KG1 (cell line): ENCODE measurements around the gene TLE1.
"Not testable (repeated sequence)": the region's sequence is repeated elsewhere in the genome, so short reads cannot be mapped to it uniquely, and the experiment has no call there.

Source experiments
- DNase-seq: peaks from one replicate; lab custom pipeline; 2025; lab: John Stamatoyannopoulos, UW

The TLE1 gene

GRCh38 chr9:81621785-81622259 lies 67.5 kb downstream of the TLE1 start:
- no peak for DNase-seq

- no peak for DNase-seq
Measured at GRCh38 chr9:81621118-81621517, 68.2 kb downstream of the TLE1 start.

- peak; percentile 7 for DNase-seq
Measured at GRCh38 chr9:81620002-81620390, 69.4 kb downstream of the TLE1 start.

- DNase-seq = no peak
Measured at GRCh38 chr9:81619353-81620001, 69.9 kb downstream of the TLE1 start.

DNA sequence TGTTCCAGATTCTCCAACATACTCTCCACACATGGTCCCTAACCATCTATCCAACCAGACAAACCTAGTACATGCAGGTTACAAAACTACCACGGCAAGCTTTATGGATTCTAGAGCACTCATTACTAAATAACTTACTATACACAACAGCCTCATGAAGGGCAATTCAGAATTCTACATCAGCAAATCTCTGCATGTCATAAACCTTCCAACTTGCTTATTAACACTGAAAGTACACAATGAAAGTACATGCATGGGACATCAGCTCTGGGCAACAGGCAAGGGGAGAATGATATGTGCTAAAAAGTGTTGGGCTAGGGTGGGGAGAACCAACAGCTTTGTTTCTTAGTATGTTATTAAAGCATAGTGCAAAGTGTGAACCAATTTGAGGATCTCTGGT lies 70.4 kb downstream of the TLE1 start:
- DNase-seq = no peak

DNA sequence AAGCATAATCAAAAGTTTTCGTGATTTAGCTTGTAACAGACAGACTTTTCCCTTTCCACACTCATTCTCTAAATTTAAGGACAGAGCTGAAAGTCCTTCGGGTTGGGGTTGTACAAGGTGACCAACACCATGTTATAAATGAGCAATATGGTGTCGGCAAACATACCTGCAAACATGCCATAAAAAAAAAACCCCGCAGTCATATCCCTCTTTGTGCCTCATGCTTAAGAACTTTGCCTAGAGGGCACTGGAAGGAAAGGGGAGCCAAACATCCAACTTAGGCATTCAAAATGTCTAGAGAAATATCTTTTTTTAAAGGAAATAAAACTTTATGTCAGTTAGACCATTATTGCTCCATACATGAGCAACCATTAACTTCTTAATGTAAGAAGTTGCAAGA lies 73.2 kb downstream of the TLE1 start:
- DNase-seq = no peak

GRCh38 chr9:81614335-81614734 lies 75.0 kb downstream of the TLE1 start:
- no peak for DNase-seq

DNA sequence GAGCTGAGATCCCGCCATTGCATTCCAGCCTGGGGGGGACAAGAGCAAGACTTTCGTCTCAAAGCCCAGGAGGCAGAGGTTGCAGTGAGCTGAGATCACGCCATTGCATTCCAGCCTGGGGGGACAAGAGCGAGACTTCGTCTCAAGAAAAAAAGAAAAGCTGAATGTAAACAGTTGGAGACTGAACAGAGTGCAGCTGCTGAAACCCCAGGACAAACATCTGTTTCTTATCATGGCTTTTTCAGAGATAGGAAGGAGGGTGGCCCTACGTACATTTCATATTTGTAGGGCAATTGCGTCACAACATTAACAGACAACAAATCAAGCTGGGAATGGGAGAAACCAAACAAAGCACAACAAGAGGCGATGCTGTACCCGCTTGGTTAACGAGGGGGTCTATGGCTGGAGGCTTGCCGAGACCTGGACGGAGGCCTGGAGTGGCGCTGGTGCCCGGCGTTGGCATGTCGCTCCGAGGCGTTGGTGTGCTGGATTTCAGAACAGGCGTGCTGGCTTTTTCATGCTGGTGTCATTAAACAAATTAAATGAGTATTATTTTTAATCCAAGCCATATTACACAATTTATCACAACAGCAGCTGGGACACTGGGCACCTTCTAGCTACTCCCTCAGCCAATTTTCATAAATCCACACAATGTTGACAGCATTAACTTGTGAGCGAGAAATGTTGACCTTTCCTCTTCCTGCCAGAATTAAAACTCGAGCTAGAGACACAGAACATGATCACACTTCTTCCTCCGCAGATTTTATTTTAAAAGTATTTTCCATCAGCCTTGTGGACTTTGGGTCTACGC lies 76.1 kb downstream of the TLE1 start:
- no peak for DNase-seq

- DNase-seq = no peak
Measured at GRCh38 chr9:81611664-81612063, 77.7 kb downstream of the TLE1 start.

DNA sequence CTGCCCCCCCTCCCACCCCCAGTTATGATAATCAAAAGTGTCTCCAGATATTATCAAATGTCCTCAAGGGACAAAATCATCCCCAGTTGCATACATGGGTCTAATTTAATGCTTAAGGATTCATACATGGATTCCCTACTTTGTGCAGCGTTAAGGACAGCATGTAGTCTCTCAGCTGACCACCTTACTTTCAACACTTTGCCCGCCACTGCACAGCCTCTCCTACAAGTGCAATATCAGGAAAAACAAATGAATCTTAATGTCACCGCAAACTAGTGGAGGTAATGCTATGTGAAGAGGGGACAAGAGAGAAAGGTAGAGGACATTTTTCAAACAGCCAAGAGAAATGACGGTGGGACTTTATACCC lies 78.6 kb downstream of the TLE1 start:
- DNase-seq = no peak

GRCh38 chr9:81609782-81610739 lies 79.3 kb downstream of the TLE1 start:
- DNase-seq = peak; percentile 52

DNA sequence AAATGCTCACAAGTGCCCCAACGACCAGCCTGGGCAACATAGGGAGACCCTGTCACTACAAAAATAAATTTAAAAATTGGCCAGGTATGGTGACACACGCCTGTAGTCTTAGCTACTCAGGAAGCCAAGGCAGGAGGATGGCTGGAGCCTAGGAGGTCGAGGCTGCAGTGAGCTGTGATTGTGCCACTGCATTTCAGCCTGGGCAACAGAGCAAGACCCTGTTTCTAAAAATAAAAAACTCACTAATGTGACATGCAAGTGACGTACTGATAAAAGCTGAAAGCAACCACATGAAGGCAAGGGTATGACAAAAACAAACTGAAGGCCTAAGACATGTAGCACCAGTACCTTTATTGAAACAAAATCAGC lies 81.1 kb downstream of the TLE1 start:
- no peak for DNase-seq

- no peak for DNase-seq
Measured at GRCh38 chr9:81607593-81608288, 81.6 kb downstream of the TLE1 start.

DNA sequence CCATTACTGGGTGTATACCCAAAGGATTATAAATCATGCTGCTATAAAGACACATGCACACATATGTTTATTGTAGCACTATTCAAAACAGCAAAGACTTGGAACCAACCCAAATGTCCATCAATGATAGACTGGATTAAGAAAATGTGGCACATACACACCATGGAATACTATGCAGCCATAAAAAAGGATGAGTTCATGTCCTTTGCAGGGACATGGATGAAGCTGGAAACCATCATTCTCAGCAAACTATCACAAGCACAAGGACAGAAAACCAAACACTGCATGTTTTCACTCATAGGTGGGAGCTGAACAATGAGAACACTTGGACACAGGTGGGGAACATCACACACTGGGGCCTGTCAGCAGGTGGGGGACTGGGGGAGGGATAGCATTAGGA lies 83.1 kb downstream of the TLE1 start:
- DNase-seq = not testable (repeated sequence)

DNA sequence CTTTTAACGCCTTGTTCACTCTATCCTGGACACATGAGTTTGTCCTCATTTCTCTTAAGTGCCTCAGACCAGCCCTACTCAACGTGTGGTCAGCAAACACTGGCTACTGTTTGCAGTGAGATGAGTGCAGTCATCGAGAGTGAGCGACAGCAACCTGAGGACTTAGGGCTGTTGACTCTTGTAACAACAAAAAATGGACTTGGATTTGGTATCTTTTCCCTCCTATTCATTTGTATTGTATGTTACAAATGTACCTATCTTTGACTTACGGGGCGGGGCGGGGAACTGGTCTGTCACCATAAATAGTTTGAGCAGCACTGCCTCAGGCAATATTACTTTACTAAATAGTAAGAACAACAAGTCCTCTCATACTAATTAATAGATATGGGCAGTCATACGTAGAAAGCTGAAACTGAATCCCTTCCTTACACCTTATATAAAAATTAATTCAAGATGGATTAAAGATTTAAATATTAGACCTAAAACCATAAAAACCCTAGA lies 84.1 kb downstream of the TLE1 start:
- no peak for DNase-seq

DNA sequence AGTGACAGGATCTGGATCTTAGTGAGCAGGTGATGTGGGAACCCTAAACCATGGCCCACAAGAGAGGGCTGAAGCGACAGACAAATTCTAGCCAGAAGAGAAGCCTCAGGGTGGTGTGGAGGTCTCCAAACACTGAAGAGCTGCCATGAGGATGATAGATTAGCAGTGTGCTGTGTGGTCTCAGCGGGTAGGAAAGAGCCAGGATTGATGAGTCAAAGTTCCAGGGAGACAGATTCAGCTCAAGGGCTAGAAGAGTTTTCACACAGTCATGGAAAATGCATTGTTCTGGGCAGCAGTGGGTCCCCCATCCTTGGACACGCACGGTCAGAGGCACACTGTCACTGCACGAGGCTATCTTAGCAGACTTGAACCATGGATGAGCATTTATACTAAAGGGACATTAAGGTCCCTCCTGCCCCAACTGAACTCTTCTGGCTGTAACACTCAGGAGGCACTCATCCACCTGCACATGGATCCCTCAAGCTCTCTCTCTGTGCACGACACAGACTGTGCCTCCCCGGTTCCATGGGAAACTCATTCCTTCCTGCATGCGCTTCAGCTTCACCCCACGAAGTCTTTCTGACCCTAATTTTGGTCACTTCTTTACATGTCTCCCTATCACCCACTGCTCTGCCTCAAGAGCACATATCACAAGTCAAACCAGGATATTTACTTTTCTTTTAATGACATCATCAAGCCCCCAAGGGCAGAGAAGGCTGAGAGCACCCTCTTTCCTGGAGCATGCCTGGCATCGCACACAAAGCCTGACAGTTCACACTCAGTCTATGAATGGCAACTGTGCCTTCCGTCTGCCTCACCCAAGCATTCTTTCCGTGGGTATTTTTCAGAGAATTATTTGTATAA lies 84.8 kb downstream of the TLE1 start:
- DNase-seq = no peak

DNA sequence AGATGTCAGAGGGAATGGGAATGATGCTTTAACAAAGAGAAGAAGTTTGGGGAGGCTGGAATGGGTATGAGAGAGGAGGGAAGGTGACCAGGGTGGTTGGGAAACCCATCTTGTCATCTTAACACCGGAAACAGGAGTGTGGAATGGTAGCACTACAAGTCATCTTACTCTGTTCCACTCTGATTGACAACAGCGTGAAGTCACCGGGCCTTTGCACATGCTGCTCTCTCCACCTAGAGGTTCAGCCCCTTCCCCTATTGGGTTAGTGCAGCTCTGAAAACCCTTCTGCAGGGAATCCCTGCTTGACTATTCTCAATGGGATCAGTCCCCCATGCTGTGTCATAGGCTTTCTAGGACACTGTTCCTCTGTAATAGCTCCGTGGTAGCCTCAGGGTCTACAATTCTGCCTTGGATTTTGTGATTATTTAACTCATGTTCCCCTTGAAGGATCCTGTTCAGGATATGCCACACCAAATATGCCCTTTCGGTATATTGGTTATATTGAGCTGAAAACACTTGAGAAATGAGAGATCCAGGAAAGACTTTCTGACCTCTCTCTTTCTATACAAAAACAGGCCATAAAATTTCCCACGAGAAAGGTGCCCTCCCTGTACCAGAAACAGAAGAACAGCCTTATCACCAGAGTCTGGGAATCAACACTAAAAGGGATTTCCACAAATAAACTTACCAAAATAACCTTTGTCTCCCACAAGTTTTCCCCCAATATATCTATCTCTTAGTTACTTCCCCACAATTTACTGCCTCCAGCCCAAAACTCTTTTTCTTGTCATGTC lies 86.3 kb downstream of the TLE1 start:
- DNase-seq = no peak

DNA sequence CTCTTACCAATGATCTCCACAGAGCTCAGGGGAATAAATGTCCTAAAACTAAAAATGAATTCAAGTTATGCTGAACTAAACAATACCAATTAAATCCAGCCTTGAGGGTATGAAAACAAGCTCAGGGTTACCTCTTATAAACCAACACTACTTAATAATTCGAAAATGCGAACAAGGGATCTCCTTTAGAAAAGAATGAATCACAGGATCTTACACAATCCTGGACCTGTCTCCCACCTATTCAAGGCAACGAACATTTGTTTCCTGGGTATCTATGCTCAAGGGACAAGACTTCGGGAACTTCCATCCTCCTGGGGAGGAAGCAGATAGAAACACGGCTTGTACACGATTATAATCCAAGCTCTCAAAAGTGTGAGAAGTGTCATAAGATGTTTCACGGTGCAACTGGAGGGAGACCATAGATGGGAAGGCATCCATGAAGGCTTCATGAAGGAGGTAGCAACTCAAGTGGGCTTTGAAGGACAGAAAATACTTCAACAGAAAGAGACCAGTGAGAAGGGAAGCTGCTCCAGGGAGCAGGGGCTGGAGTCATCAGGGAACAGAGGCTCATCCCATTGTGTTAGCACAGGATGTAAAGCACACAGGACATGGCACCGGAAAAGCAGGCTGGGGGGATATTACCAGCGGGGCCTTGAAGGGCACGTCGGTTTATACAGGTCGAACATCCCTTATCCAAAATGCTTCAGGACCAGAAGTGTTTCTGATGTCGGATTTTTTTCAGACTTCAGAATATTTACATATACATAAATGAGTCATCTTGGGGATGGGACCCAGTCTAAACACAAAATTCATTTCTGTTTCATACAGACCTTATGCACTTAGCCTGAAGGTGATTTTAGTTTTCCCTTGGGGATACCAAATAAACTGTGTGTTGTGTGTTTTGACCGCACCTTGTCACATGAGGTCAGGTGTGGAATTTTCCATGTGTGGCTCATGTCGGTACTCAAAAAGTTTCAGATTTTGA lies 87.4 kb downstream of the TLE1 start:
- no peak for DNase-seq

- no peak for DNase-seq
Measured at GRCh38 chr9:81600631-81601030, 88.7 kb downstream of the TLE1 start.
